NCI-H460 (cell line): Measurements from ENCODE around the gene KIF13A. TPM values are rescaled to one million over a fixed set of nuclear protein-coding genes. Genes with fewer than 3 reads are reported as not detected.
"Not testable (repeated sequence)": the region's sequence is repeated elsewhere in the genome, so short reads cannot be mapped to it uniquely, and the experiment has no call there.

Source experiments
- DNase-seq: peaks from one replicate; pipeline ENCODE4 v3.0.0-alpha.2; 2016; ENCODE audit warnings: low read depth; ENCODE audit errors: extremely low read depth
- total RNA-seq: library from RNA; depleted of rRNA; stranded (reverse); fragments of >200 nt; shearing (Covaris generic); gene quantifications from 2 replicates; pipeline ENCODE4 v1.2.3, GENCODE V29; 2014

Gene KIF13A
- total RNA-seq, 1 experiment from 2014 or later = 16.9 TPM

DNA sequence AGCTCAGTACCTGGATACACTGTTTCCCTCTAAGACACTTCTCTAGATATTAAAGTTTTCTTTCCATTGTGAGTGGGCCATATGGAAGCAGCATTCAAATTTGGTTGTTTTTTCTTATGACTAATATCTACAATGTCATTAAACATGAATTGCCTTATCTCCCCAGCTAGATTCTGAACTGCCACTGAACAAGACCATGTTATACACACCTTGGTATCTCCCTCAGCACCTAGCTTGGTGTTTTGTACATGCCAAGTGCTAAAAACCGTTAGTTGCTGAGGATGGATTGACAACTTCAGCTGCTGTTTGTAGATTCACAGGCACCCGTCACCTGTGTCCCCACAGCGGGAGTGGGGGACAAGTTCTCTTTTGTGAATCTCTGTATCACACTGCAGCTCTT, 131.1 kb downstream of the KIF13A start:
- DNase-seq = no peak

DNA sequence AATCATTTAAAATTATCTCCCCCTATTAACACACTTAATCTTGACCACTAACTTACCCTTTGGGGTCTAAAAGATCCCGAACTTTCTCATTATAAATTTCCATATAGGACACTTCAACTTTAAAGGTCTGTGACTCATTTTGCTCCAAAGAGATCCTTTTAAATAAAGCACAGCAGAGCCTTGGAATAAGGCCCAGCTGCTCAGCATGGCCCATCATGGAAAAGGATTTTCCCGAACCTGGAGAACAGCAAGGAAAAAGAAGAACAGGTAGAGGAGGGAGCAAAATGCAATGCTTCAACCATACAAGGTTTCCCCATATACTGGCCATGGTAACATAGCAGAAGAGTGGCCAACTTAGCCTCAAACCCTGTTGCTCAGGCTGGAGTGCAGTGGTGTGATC, 132.1 kb downstream of the KIF13A start:
- no peak for DNase-seq

DNA sequence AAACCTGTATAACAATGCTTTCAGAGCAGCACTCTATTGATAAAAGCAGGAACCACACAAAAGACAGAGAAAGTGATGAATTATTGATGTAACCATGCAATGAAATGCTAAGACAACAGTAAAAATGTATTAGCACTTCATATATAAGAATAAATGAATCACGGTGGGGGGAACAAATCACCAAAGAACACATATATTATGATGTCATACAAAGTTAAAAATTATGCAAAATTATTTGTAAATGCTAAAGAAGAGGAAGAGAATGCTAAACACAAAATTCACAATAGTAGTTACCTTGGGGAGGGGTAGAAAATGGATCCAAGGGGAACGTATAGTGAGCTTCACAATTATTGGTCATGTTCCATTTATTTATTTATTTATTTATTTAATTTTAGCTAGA, 133.9 kb downstream of the KIF13A start:
- no peak for DNase-seq

DNA sequence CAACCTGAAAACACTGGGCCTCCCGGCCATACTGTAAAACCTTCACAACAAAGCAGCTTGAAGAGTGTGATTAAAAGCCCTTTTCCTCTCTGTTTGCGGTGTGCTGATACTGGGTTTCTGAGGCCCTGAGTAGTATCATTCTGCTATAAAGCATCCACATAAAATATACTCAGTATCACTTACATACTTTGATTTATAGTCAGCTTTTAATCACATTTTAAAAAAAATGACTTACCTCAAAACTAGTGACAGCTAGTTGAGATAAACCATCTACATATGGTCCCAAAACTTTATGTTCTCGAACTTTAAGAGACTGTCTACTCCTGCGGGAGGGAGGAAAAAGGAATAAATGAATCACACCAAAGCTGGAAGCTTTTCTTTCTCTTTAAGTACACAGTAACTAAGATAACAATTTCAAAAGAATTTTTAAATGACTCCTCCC, 135.7 kb downstream of the KIF13A start:
- DNase-seq = no peak

DNA sequence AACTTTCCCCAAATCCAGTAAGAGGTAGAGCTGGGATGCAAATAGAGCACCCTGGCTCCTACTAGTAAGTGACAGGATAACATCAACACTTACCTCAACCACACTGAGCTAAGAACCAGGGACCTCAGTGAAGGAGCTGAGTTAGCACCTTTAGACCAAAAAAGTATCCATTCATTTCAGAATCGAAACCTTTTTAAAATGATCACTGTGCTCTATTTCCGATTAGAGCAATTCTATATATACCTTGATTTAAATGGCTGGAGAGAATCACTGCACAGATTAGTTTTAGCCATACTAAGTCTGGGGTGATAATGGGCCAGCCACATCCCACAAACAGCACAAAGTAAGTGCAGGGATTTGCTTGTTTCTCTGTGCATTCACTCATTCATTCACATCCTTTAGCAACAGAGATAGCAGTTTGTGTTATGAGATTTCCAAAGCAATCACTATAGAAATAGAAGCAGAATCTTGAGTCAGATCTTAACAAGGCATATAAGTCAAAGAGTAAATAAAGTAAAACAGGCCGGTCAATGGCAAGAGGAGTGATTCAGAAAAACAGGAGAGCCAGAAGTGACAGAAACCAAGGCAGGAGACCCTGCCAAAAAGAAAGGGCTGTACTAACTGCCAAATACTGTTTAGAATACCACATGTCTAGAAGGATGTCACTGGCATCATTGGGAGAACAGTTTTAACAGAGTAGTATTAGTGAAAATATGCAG, 136.3 kb downstream of the KIF13A start:
- no peak for DNase-seq

DNA sequence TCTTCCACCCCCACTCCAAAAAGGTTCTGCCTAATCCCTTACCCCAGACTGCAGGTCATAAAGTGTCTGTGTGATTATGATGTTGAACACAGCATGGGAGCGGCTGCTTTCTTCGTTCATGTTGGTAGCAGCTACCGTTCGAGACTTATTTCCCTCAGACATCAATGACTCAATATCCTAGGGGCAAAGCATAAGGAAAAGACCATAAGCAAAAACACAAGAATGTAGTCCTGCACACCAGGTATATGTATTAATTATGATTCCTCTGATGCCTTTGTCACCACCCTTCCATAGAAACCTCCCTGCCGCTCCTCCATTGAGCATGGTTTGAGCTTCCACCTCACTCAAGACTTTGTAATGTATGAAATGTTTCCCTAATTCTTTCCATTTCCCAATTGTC, 137.2 kb downstream of the KIF13A start:
- DNase-seq = no peak

DNA sequence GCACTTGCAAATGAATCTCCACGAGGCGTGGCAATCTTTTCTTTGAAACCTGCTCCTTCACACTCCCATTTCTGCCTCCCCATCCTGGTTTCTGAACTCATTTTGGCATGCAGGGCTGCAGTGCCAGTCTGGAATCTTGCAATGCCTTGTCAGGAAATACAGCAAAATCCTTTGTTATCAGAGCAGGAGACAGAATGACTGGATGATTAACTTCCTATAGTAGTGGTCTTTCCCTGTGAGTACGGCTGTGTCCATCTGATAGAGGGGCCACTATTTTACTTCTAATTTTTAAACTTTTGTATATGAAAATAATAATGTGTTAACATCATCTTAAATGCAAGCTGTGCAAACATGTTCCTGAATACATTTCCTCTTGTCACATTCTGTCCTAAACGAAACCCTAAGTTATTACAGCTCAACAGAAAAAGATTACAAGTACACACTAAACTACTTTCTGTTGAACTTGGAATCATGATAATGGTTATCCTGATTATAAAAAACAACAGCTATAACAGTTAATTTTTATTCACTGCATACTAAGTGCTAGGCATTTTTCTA, 140.2 kb downstream of the KIF13A start:
- DNase-seq = no peak

DNA sequence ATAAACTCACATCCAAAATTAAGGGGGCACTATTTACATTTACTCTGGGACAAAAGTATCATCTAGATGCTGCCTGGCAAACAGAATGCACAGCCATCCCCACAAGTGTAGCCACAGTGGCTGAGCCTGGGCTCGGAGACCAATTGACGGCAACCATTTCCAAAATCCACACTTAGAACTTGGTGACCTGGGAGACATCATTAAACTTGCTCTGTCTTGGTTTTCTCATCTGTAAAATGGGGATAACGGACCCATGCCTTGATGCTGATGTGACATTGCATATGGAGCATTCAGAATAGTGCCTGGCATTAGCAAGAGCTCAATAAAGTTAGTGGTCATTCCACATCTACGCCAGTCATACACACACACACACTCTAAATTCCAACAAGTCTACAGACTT, 140.7 kb downstream of the KIF13A start:
- no peak for DNase-seq

DNA sequence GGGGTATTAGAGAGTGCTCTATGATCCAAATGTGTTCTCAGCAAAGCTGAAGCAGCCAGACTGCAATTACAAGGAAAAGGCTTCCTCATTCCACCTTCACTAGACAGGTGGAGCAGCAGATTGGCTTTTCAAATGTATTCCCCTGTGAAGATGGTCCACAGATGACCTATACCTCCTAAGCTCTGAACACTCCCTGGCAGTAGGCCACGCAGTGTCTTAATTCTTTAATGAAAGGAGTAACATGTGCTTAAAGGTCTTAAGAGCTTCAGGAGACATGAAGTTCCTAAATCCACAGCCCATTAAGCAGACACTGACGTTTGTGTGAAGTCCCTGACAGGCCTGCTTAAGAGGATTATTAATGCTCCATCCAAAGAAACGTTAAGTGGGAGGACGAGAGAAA, 141.8 kb downstream of the KIF13A start:
- DNase-seq = no peak

DNA sequence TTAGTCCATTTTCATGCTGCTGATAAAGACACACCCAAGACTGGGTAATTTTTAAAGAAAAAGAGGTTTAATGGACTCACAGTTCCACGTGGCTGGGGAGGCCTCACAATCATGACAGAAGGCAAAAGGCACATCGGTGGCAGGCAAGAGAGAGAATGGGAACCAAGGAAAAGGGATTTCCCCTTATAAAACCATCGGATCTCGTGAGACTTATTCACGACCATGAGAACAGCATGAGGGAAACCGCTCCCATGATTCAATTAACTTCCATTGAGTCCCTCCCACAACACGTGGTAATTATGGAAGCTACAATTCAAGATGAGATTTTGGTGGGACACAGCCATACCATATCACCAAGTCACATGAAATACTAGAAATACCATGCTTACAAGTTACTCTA, 142.5 kb downstream of the KIF13A start:
- DNase-seq = not testable (repeated sequence)

DNA sequence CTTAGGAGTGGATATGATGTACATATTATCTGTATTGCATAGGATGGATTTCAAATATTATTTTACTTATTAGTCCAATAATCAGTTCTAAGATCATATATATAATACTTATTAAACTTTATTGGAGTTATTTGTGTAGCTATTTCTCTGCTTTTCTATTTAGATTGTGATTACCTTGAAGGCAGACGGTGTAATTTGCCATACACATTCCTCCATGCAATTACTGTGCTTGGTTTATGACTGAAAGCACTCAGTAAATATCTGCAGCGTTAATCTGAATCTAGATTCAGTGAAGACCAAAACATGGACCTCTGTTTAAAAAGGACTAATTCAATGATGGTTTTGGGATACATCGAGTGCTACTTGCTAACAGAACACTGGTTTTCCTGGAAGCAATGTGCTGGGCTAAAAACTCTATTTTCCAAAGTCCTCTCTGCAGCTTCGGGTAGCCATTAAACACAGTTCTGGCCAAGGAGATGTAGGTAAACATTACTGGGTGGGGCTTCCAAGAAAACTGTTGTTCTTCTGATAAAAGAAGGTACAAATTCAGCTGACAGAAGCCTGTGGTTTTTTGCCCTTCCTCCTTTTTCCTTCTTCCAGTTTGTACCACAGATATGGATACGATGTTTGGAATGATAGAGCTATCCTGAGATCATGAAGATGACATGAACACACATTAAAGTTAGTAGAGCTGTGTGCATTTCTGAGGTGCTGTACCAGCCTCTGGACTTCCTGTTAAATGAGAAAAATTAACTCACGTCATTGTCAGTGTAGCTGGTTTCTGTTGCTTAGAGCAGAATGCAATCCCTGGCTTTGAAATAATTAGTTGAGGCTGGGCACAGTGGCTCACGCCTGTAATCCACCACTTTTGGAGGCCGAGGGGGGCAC, 144.3 kb downstream of the KIF13A start:
- no peak for DNase-seq

DNA sequence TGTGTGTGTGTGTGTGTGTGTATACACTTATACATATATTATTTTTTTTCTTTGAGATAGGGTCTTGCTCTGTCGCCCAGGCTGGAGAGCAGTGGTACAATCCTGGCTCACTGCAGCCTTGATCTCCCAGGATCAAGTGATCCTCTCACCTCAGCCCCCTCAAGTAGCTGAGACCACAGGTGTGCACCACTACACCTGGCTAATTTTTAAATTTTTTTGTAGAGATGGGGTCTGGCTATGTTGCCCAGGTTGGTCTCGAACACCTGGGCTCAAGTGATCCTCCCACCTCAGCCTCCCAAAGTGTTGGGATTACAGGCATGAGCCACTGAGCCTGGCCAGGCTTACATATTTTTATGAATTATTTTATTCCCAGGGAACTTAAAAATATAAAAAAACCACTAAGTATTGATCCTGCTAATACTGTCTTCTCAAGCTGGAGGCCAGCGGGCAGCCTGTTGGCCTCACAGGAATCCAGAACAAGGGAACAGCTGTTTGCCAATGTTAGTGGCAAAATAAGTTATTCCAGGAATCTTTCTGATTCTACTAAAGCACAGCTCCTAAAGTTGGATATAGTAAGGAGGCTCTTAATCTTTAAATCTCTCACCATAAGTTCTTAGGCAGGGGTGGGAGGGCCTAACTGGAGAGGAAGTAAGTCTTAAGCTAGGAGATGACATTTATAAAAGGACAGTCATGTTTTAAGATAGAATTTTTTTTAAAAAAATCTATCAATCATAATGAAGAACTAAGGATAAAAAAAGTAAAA, 145.2 kb downstream of the KIF13A start:
- DNase-seq = no peak

DNA sequence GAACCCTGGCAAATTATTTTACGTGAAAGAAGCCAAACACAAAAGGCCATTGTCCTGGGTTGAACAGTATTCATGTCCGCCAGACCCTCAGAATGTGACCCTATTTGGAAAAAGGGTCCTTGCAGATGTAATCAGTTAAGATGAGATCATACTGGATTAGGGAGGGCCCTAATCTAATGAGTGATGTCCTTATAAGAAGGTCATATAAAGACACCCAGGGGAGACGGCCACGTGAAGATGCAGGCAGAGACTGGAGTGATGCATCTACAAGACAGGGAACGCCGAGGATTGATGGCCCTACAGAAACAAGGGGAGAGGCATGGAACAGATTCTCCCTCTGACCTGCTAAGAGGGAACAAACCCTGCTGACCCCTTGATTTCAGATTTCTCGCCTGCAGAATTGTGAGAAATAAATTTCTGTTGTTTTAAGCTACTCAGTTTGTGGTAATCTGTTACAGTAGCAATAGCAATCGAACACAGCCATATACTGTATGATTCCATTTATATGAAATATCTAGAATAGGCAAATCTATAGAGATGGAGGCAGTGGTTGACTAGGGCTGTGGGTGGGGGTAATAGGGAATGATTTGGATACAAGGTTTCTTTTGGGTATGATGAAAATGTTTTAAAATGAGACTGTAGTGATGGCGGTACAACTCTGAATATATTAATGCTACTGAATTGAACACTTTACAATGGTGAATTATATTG, 147.8 kb downstream of the KIF13A start:
- DNase-seq = no peak

DNA sequence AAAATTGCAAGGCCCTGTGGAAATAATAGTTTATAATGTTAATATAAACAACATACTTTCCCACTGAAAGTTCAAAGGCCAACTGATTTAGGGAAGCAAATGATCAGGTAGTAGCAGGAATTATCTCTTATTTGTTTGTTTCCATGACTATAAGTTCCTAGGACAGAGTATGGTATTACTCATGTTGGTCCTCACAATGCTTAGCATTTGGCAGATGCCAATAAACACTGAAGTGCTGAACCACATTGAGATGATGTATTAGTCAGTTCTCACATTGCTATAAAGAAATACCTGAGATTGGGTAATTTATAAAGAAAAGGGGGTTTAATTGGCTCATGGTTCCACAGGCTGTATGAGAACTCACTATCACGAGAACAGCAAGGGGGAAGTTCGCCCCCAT, 151.1 kb downstream of the KIF13A start:
- DNase-seq = no peak

DNA sequence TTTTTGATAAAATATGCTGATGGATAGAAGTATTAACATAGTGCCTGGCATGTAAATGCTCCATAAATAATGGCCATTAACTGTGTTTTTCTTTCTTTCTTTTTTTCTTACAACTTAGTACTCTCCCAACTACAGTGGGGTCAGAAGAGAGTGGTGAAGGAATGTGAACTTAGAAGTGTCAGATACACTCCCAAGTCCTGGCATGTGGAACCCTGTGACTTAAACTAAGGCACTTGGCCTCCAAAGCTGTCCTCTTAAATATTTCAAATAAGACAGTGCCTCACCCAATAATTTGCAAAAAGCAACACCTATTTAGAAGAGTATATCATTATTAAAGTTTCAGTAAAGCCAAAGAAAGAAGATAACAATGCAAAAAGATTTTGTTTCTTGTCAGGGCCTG, 151.7 kb downstream of the KIF13A start:
- DNase-seq = no peak

DNA sequence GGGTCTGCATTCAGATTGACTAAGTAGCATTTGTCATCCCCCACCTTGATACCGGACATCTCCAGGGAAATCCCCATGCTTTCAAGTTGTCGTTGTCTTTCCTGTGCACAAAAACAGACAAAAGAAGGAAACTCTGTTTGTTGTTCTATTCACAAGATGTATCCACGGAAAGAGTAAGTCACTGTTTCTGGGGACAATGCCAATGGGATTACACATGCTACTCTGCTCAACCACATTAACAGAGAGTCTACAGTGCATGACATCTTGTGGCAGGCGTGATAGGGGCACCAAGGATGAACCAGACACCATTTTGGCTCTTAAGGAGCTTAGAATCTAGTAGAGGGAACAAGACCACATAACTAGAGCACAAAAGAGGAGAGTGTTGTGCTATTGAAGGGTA, 156.3 kb downstream of the KIF13A start:
- no peak for DNase-seq

DNA sequence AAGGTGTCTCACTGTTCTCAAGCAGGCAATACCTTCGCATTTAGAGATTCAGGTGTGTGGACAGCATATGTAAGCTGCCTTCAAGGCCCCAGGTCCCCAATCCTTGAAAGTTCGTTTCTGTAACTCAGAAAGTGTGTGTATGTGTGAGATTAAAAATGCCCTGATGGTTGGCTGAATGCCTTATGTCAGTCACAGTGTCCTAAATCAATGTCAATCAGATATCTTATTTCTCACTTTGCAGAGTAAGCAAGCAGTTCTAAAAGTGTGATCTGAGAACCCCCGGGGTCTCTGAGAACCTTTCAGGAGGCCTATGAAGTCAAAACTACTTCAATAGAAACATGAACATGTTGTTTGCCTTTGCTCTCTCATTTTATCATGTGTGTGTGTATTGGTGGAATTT, 157.5 kb downstream of the KIF13A start:
- DNase-seq = no peak

DNA sequence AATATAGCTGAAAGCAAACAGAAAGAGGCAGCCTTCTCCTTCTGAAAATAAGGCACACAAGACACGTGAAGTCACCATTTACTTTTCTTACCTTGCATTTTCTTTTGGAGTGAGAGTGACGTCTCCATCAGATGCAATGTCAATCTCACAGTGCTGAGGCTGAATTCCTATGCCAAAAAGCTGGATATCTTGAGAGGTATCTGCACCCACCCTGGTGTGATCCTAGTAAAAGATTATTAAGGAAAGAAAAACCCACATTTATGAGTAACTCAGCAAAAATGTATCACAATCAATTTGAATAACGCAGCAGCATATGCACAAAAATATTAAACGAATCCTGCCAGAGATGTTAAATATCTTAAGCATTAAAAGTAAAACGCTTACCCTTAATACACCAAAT, 159.3 kb downstream of the KIF13A start:
- DNase-seq = no peak

DNA sequence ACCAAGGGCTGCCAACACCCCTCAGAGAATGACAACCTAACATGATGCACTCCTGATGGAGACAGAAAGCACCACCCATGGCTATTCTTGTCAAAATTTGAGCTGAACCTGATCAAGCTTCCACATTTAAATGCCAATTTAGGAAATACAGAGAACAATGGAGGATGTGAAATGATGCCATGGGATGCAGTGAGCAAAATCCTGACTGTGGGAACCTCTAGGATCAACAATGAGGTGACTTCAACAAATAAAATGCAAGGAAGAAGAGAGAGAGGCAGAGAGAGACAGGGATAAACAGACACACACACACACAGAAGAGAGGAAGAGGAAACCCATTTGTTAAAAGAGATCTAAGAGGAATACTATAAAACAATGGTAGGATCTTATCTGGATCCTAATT, 161.1 kb downstream of the KIF13A start:
- DNase-seq = no peak

DNA sequence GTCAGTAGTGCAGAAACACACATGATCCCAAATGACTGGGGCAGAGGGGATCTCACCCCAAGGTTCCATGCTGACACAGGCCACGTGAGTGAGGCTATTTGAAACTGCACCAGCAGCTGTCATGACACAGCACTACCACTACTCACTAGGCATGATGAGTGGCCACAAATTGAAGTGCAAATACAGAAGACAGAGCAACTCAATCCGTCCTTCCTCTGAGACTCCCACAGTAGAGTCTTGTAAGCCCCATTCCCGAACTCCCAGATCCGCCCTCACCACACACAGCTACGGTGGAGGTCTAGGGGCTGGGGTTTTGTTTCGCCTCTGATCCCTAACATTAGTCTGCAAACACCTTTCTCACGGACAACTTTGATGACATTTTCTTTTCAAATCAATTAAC, 167.4 kb downstream of the KIF13A start:
- DNase-seq = peak; percentile 3
